SK-N-SH (cell line): ENCODE measurements around the gene BSG. TPM values are rescaled to one million over a fixed set of nuclear protein-coding genes. Genes with fewer than 3 reads are reported as not detected.

Experiments
- CTCF ChIA-PET: fragments of 300-600, 350-600 bp; formaldehyde crosslinking; extraction: SDS; loops from one replicate; lab custom pipeline; 2021; lab: Yijun Ruan, JAX
- POLR2A ChIA-PET: fragments of 350-600 bp; sonication (Branson Sonifier 250); formaldehyde crosslinking; extraction: SDS; loops from one replicate; lab custom pipeline; 2020; ENCODE audit warnings: antibody characterized with exemption, inconsistent platforms; lab: Yijun Ruan, JAX
- DNase-seq: peaks from one replicate; pipeline ENCODE4 v3.0.0; 2012
- H2AFZ ChIP-seq: fragments of 200-600 bp; sonication (generic); 2 replicates; pipeline ENCODE4 v1.8.1; 2016; ENCODE audit warnings: antibody characterized with exemption, mild to moderate bottlenecking, low read depth
- H3F3A ChIP-seq: fragments of 200-600 bp; sonication (generic); replicated peaks from 2 replicates; pipeline ENCODE3; 2016; ENCODE audit warnings: antibody characterized with exemption, mild to moderate bottlenecking; ENCODE audit not compliant: insufficient read depth
- H3K27ac ChIP-seq, 2 experiments: fragments of 200-500 bp in 1 of 2; fragments of 200-600 bp in 1 of 2; sonication (Bioruptor generic) in 1 of 2; sonication (generic), shearing (Covaris generic) in 1 of 2; 2 replicates each; pipeline versions ENCODE4 v1.5.1 to v1.6.1; 2014 to 2016; ENCODE audit warnings: low read depth in 2 of 2, inconsistent platforms in 1 of 2, low read length in 1 of 2, mild to moderate bottlenecking in 1 of 2, mixed read lengths in 1 of 2
- H3K27me3 ChIP-seq: fragments of 200-600 bp; sonication (generic), shearing (Covaris generic); 2 replicates; pipeline ENCODE4 v1.6.1; 2016; ENCODE audit warnings: mixed run types; ENCODE audit not compliant: insufficient read depth
- H3K36me3 ChIP-seq, 2 experiments: fragments of 200-500 bp in 1 of 2; fragments of 200-600 bp in 1 of 2; sonication (Bioruptor generic) in 1 of 2; sonication (generic) in 1 of 2; replicated peaks in 1 of 2; 2 replicates each; pipeline versions ENCODE3 to v1.5.1; 2014 to 2016; ENCODE audit warnings: low read length in 1 of 2, mild to moderate bottlenecking in 1 of 2; ENCODE audit not compliant: insufficient read depth in 2 of 2, control insufficient read depth in 1 of 2
- H3K4me1 ChIP-seq, 2 experiments: fragments of 200-500 bp in 1 of 2; fragments of 200-600 bp in 1 of 2; sonication (Bioruptor generic) in 1 of 2; sonication (generic), shearing (Covaris generic) in 1 of 2; 2 replicates each; pipeline versions ENCODE4 v1.5.1 to v1.6.1; 2014 to 2016; ENCODE audit warnings: low read depth in 1 of 2, low read length in 1 of 2, mixed run types in 1 of 2; ENCODE audit not compliant: insufficient read depth in 2 of 2, control insufficient read depth in 1 of 2
- H3K4me2 ChIP-seq: fragments of 200-600 bp; sonication (generic), shearing (Covaris generic); 2 replicates; pipeline ENCODE4 v1.6.1; 2017; ENCODE audit warnings: mixed run types
- H3K4me3 ChIP-seq, 2 experiments: fragments of 200-500 bp in 1 of 2; fragments of 200-600 bp in 1 of 2; sonication (Bioruptor generic) in 1 of 2; sonication (generic), shearing (Covaris generic) in 1 of 2; 2 replicates each; pipeline versions ENCODE4 v1.5.1 to v1.8.1; 2014 to 2016; ENCODE audit warnings: low read depth in 2 of 2, inconsistent platforms in 1 of 2, low read length in 1 of 2, mild to moderate bottlenecking in 1 of 2, mixed read lengths in 1 of 2, moderate library complexity in 1 of 2
- H3K79me2 ChIP-seq: fragments of 200-600 bp; sonication (generic); 2 replicates; pipeline ENCODE4 v1.8.1; 2017; ENCODE audit warnings: mild to moderate bottlenecking; ENCODE audit not compliant: insufficient read depth
- H3K9ac ChIP-seq: fragments of 200-600 bp; sonication (generic); 2 replicates; pipeline ENCODE4 v1.6.1; 2017; ENCODE audit warnings: mixed run types
- H3K9me2 ChIP-seq: fragments of 200-600 bp; sonication (generic); 2 replicates; pipeline ENCODE4 v1.6.1; 2017; ENCODE audit warnings: mixed run types
- H3K9me3 ChIP-seq: fragments of 200-600 bp; sonication (generic); 2 replicates; pipeline ENCODE4 v1.6.1; 2017; ENCODE audit warnings: mixed run types, mild to moderate bottlenecking, moderate library complexity
- H4K20me1 ChIP-seq: fragments of 200-600 bp; sonication (generic); 2 replicates; pipeline ENCODE4 v1.6.1; 2017; ENCODE audit warnings: mild to moderate bottlenecking, mixed run types; ENCODE audit not compliant: insufficient read depth
- CTCF ChIP-seq: fragments of 200-600 bp; sonication (generic); IDR thresholded peaks from 2 replicates; pipeline ENCODE4 v1.6.1; 2017; ENCODE audit warnings: antibody characterized with exemption, mild to moderate bottlenecking, moderate library complexity
- ELF1 ChIP-seq: IDR thresholded peaks from 2 replicates; pipeline ENCODE4 v1.4.0; 2012
- EZH2phosphoT487 ChIP-seq: fragments of 200-600 bp; sonication (generic); IDR thresholded peaks from 2 replicates; pipeline ENCODE4 v1.6.1; 2017; ENCODE audit warnings: low read depth, mixed run types, mild to moderate bottlenecking, antibody characterized with exemption, moderate library complexity, borderline replicate concordance
- FOXJ3 ChIP-seq: sonication (generic); formaldehyde crosslinking; IDR thresholded peaks from 2 replicates; pipeline ENCODE4 v1.5.1; 2020; ENCODE audit warnings: mild to moderate bottlenecking, missing genetic modification reagents
- IRF3 ChIP-seq: fragments of 150-350 bp; IDR thresholded peaks from 2 replicates; pipeline ENCODE4 v1.6.1; 2016; ENCODE audit warnings: mild to moderate bottlenecking, low read depth, low read length
- MAX ChIP-seq: IDR thresholded peaks from 2 replicates; pipeline ENCODE4 v1.4.0; 2012; ENCODE audit warnings: low read depth
- MEF2A ChIP-seq: IDR thresholded peaks from 2 replicates; pipeline ENCODE4 v1.4.0; 2012; ENCODE audit warnings: low read depth, borderline replicate concordance
- MXI1 ChIP-seq: IDR thresholded peaks from 2 replicates; pipeline ENCODE4 v1.6.1; 2012; ENCODE audit warnings: mild to moderate bottlenecking, low read depth, low read length, improper control_type of control experiment
- NRF1 ChIP-seq: IDR thresholded peaks from 2 replicates; pipeline ENCODE4 v1.6.1; 2012; ENCODE audit warnings: low read depth, mild to moderate bottlenecking, low read length
- PBX3 ChIP-seq: IDR thresholded peaks from 2 replicates; pipeline ENCODE4; 2012
- POLR2AphosphoS5 ChIP-seq: IDR thresholded peaks from 2 replicates; pipeline ENCODE4 v1.6.1; 2012; ENCODE audit warnings: low read depth, low read length
- RCOR1 ChIP-seq: fragments of 150-350 bp; IDR thresholded peaks from 2 replicates; pipeline ENCODE4 v1.6.1; 2017; ENCODE audit warnings: antibody characterized with exemption, low read length
- REST ChIP-seq: IDR thresholded peaks from 2 replicates; pipeline ENCODE4 v1.6.1; 2012; ENCODE audit warnings: mild to moderate bottlenecking, low read depth, low read length, moderate library complexity
- RFX5 ChIP-seq: IDR thresholded peaks from 2 replicates; pipeline ENCODE4 v1.6.1; 2012; ENCODE audit warnings: mild to moderate bottlenecking, improper control_type of control experiment, low read length
- TCF12 ChIP-seq: IDR thresholded peaks from 2 replicates; pipeline ENCODE4 v1.4.0; 2012
- TEAD4 ChIP-seq: IDR thresholded peaks from 2 replicates; pipeline ENCODE4 v1.4.0; 2012; ENCODE audit warnings: mild to moderate bottlenecking, borderline replicate concordance; ENCODE audit not compliant: insufficient read depth
- ZBTB33 ChIP-seq: IDR thresholded peaks from 2 replicates; pipeline ENCODE4 v1.4.0; 2012; ENCODE audit warnings: low read depth, borderline replicate concordance
- WGBS: methylation state at CpG from one replicate; pipeline ENCODE4 v1.1.6; 2017; ENCODE audit warnings: low lambda C conversion rate; 5-methylcytosine and 5-hydroxymethylcytosine counted together
- polyA plus RNA-seq, 3 experiments: library from polyadenylated mRNA; depleted of rRNA; stranded (reverse); fragments of >200 nt; gene quantifications; 2 replicates each; pipeline ENCODE4 v1.2.3, GENCODE V29; 2012

The BSG gene
- polyA plus RNA-seq, 1 of the 3 experiments (the other 2 are of a cell fraction) = 835 TPM

- Histone ChIP-seq H3K9ac (no peak overlapping the region), H3K9me2 (no peaks in the 10 kb centered on the region), H3F3A (peaks cover 14% of the 10 kb centered on the region), H3K36me3 (peaks cover 0 to 30% of the 10 kb centered on the region in 2 experiments), H3K79me2 (peaks cover 77% of the 10 kb centered on the region), H3K27ac (no peak overlapping the region), H3K4me2 (no peak overlapping the region), H3K9me3 (no peaks in the 10 kb centered on the region), H3K27me3 (no peaks in the 10 kb centered on the region), H3K4me1 (peaks cover 22 to 24% of the 10 kb centered on the region in 2 experiments; a peak in 3 of 4 replicates), H4K20me1 (peaks cover 85% of the 10 kb centered on the region), H2AFZ (no peak overlapping the region), H3K4me3 (no peak overlapping the region)
- ChIA-PET POLR2A (interaction anchor here (0.5 to 1.8 kb wide), 2 partner anchors 9 to 374 kb away, joined by 3 to 6 read pairs; no protein-coding TSS in a partner anchor), CTCF (interaction anchor here (0.9 to 5.7 kb wide), 6 partner anchors 10 to 67 kb away, joined by 3 to 32 read pairs (median 4); no protein-coding TSS in a partner anchor)
- 91% methylated on average over 34 of the region's 66 CpGs for WGBS
- DNase-seq = no peak
- TF ChIP-seq MAX (no peak), FOXJ3 (CRISPR knock-in tag) (no peak), ZBTB33 (no peak), IRF3 (no peak), TEAD4 (no peak), NRF1 (no peak), RCOR1 (no peak), POLR2AphosphoS5 (no peak), MEF2A (no peak), PBX3 (no peak), CTCF (no peak), ELF1 (no peak), REST (no peak), TCF12 (no peak), EZH2phosphoT487 (no peak), RFX5 (no peak), MXI1 (no peak)
Observed at GRCh38 chr19:577439-578392, 5.3 kb downstream of the BSG start.
